Subcutaneous adipose tissue (tissue), 4 donors: ENCODE data around the gene IGDCC3. TPM values are rescaled to one million over a fixed set of nuclear protein-coding genes. Genes with fewer than 3 reads are reported as not detected.

Experiments
- total RNA-seq, 4 donors: library from RNA; depleted of rRNA; stranded (reverse); fragments of >200 nt; gene quantifications; one replicate each; pipeline ENCODE4 v1.1.0, GENCODE V29; 2016
- TF ChIP-seq, protein P1 (sequence below): fragments of 450-650 bp; IDR thresholded peaks from one replicate; pipeline ENCODE4 v1.5.1; 2016; ENCODE audit warnings: low read depth, mild to moderate bottlenecking, control low read depth, antibody characterized with exemption, moderate library complexity

The IGDCC3 gene
- total RNA-seq = not detected

DNA sequence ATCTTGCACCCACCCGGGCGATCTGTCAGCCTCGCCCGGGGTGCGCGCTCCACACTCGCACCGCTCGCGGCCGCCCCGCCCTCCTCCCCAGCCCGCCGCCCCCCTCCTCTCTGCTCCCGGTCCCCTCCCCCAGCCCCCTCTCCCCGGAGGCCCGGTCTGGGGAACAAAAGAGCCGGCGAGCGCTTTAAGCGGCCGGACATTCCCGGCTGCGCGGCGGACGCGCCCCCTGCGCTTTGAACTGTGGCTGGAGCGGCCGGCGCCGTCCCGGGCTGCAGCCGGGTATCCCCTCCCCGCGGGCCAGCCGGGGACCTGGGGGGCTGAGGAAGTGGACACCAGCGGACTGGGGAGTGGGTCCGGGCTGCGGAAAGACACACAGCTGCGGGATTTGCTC is at the start of gene IGDCC3:
IGDCC3 (minus strand) TSS at position 27 of the 391 bp plus-strand sequence. CDS start 214 bp downstream, outside the sequence.
- TF ChIP-seq, protein P1, sequence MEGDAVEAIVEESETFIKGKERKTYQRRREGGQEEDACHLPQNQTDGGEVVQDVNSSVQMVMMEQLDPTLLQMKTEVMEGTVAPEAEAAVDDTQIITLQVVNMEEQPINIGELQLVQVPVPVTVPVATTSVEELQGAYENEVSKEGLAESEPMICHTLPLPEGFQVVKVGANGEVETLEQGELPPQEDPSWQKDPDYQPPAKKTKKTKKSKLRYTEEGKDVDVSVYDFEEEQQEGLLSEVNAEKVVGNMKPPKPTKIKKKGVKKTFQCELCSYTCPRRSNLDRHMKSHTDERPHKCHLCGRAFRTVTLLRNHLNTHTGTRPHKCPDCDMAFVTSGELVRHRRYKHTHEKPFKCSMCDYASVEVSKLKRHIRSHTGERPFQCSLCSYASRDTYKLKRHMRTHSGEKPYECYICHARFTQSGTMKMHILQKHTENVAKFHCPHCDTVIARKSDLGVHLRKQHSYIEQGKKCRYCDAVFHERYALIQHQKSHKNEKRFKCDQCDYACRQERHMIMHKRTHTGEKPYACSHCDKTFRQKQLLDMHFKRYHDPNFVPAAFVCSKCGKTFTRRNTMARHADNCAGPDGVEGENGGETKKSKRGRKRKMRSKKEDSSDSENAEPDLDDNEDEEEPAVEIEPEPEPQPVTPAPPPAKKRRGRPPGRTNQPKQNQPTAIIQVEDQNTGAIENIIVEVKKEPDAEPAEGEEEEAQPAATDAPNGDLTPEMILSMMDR = no peak

DNA sequence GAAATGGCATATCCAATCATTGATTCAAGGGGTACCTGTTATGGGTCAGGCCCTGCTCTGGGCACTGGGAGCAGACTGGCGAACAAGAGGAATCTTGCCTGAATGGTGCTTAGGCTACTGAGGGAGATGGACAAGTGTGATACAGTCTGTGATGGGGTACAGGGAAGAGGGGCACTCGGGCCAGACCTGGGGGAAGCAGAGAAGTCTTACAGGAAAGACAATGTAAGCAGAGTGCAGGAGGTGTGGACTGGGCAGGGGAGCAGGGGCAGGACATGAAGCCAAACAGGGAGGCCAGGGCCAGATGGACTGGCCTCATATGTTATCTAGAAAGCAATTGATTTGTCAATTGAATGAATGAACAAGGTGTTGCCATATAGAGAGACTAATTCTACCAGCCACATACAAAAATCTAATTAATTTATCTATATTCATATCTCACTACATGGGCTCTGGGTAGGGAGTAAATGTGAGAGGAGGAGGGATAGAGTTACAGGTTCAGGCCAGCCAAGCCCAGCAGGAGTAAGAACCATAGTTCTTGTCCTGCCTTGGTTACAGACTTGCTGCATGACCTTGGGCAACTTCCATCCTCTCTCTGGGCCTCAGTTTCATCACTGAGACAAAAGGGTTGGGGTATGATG is 48.5 kb upstream of the IGDCC3 start:
- TF ChIP-seq, protein P1 = no peak

DNA sequence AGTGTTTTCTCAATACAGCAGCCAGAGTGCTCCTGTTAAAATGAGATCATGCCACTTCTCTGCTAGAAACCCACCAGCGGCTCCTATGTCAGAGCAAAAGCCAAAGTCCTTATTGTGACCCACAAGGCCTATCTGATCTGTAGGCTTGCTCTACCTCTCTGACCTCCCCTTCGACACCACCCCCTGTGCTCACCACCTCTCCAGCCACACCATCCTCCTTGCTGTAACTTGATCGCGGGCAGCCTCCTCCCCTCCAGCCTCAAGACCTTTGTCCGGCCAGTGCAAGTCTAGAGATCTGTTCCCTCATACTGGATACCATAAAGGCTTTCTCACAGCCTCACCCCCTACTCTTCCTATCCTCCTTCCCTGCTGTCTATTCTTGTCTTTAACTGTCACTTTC is 46.9 kb upstream of the IGDCC3 start:
- TF ChIP-seq, protein P1 = no peak

DNA sequence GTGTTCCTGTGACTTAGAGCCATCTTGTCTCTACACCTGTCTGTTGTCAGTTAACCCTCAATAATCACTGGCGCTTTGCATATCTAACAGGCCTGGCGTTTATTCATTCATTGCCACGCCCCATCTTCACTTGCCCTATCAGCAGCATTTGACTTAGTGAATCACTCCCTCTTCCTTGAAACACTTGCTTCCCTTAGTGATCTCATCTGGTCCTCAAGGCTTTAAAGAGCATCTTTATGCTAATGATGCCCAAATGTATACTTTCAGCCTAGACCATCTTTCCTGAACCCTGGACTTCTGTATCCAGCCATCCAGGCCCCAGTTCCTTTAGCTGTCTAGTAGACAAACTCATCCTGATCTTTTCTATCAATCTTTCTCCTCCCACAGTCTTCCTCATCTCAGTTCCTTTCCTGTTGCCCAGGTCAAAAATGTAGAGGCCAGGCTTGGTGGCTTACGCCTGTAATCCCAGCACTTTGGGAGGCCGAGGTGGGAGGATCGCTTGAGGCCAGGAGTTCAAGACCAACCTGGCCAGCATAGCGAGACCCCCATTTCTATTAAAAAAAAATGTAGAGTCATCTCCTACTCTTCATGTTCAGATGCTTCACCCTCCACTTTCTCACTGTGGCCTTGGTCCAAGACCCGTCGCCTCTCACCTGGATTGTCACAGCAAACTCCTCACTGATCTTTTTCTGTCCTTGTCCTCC is 46.3 kb upstream of the IGDCC3 start:
- TF ChIP-seq, protein P1 = no peak

DNA sequence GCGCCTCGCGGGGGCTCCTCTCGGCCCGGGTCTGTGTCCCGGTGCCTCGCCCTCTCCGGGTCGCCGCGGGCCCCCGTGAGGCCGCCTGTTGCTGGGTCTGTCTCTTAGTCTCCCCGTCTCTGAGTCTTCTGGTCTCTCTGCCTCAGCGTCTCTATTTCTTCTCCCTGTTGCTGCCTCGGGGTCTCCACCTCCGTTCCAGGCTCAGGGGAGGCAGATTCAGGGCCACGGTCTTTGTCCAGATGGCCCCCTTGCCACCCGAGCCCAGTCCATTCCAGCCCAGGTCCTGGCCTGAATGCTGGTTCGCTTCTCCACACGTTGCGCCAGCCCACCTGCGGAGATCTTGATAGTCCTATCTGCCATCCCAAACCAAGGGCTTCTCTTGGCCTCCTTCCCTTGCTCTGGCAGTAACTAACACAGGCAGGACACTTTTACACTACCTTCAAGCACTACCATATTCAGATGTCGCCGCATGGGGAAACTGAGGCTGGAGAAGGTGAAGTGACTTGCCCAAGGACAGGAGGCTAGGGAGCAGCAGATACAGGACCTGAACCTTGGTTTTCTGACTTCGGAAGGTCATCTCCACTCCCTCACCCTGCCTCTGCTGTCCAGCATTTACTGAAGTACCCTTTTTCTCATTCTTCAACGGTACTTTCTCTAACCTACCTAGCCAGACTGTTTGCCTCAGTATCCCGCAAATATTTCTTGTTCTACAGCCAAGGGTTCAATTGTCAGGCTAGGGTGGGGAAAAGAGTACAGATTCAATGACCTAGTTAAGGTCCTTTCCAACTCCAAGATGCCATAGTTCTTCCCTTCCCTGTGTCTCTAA is 45.6 kb upstream of the IGDCC3 start:
- TF ChIP-seq, protein P1 = no peak

DNA sequence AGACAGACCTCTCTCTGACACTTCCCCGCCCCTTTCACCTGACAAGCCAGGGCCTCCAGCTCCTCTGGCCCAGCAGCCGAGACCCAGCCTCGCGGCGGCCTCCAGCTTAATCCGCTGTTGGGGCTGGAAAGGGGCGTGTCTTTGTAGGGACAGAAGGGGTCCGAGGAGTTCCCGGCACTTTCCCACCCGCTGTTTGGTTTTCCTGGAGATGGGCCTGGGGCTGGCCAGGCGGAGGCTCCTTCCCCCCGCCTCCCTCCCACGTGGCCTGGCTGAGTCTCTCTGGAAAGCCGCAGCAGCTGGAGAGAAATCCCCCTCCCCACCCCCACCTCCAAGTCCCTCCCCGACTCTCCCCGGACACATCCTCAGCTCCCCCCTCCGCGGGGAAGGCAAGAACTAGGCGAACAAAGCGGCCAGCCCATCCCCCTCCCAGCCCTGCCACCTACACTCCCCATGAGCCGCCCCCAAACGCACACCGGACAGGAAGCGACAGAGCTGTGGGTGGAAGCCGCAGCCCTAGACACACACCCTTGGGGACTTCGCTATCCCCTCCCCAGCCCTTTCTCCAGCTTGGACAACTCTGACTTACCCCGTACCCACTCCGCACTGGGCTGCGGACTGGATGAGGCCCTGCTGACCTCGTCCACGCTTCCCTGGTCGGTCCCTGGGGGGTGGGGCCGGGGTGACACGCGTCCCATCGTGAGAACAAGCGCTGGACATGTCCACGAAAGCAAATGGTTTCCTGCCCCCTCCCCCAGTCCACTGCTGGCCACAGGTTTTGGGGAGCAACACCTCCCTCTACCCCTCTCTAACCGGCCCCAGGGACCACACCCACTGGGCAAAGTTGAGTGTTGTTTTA is 43.8 kb upstream of the IGDCC3 start:
- TF ChIP-seq, protein P1 = no peak
